ENCODE measurements around the gene TMEM18. TPM values are rescaled to one million over a fixed set of nuclear protein-coding genes. Genes with fewer than 3 reads are reported as not detected.

Gene TMEM18
- total RNA-seq, 2 donors from 2014 or later = 16.4 to 19.6 TPM

- H3K27ac ChIP-seq = no peak overlapping the region
- H3K4me1 ChIP-seq = no peaks in the 10 kb centered on the region
- no peak for DNase-seq
- intact Hi-C loops (cut with DNase I) = no loop called here
- no peak overlapping the region for H3K9ac ChIP-seq (ENCODE audit: low read depth in 2 of 2, low read length in 2 of 2)
- no peaks in the 10 kb centered on the region for H3K9me3 ChIP-seq
- H3K36me3 ChIP-seq = no peaks in the 10 kb centered on the region
- TF ChIP-seq CTCF (IDR thresholded peaks at IDR 0.05) = no peak
- H3K27me3 ChIP-seq = no peaks in the 10 kb centered on the region
- H3K4me3 ChIP-seq = no peak overlapping the region
Measured at GRCh38 chr2:692767-693166, 15.6 kb upstream of the TMEM18 start.

GRCh38 chr2:691821-692761, 14.9 kb upstream of the TMEM18 start:
- intact Hi-C loops (cut with DNase I) = no loop called here
- Histone ChIP-seq H3K9me3 (no peaks in the 10 kb centered on the region), H3K4me3 (no peak overlapping the region), H3K4me1 (no peaks in the 10 kb centered on the region), H3K27ac (no peak overlapping the region), H3K9ac (ENCODE audit: low read depth in 2 of 2, low read length in 2 of 2) (no peak overlapping the region), H3K36me3 (no peaks in the 10 kb centered on the region), H3K27me3 (no peaks in the 10 kb centered on the region)
- no peak for TF ChIP-seq CTCF (IDR thresholded peaks at IDR 0.05)
- DNase-seq = no peak

DNA sequence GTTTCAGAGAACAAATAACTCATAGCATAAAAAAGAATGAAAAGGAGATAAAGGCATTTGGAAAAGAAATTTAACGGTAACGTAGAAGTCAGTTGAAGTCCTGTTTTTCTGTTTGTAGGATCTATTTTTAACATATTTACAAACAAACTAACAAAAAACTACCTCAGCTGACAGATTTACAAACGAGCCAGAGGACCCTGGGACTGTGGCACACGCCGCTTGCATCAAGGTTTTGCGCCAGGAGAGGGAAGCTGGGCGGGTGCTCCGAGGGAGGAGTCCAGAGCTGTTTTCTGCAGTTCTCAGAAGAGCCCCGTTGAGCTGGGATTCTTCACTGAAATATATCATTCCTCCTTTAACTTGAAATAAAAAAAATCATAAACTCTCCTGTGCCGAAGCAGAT, 13.6 kb upstream of the TMEM18 start:
- no peak for DNase-seq
- no peak overlapping the region for H3K9ac ChIP-seq (ENCODE audit: low read depth in 2 of 2, low read length in 2 of 2)
- TF ChIP-seq CTCF (IDR thresholded peaks at IDR 0.05) = no peak
- no peaks in the 10 kb centered on the region for H3K4me1 ChIP-seq
- intact Hi-C loops (cut with DNase I) = no loop called here
- H3K27me3 ChIP-seq = no peaks in the 10 kb centered on the region
- H3K36me3 ChIP-seq = no peaks in the 10 kb centered on the region
- H3K9me3 ChIP-seq = no peaks in the 10 kb centered on the region
- H3K4me3 ChIP-seq = no peak overlapping the region
- H3K27ac ChIP-seq = no peak overlapping the region

DNA sequence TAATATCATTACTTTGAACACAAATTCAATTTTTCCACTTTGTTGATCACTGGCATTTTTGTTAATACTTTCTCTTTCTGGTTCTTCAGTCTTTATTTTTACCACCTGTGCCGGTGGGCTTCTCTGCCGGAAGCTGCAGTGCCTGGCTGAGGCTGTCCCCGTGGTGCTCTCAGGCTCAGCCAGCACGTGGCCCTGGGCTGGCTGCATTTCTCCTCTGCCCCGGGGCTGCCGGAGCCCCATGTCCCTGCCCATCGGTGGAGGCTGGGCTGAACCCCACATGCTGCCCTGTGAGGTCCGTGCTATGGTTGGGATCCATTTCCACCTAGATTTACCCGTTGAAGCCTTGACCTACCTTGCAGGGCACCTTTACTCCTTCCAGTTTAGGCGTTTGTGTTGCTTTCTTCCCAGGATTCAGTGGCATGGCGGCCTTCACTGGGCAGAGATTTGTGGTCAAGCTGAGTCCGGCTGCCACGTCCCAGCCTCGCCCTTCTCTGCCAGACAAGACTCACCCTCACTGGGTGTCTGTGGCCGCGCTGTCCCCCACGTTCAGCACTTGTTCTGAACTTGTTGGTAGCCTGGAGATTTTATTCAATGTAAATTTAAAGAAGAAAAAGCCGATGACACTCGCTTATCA, 12.8 kb upstream of the TMEM18 start:
- Histone ChIP-seq H3K27ac (no peak overlapping the region), H3K4me1 (no peaks in the 10 kb centered on the region), H3K36me3 (no peaks in the 10 kb centered on the region), H3K9ac (ENCODE audit: low read depth in 2 of 2, low read length in 2 of 2) (no peak overlapping the region), H3K27me3 (no peaks in the 10 kb centered on the region), H3K4me3 (no peak overlapping the region), H3K9me3 (no peaks in the 10 kb centered on the region)
- no peak for DNase-seq
- TF ChIP-seq CTCF (IDR thresholded peaks at IDR 0.05) = no peak
- intact Hi-C loops (cut with DNase I) = no loop called here

- intact Hi-C loops (cut with DNase I) = no loop called here
- DNase-seq = no peak
- Histone ChIP-seq H3K9ac (ENCODE audit: low read depth in 2 of 2, low read length in 2 of 2) (no peak overlapping the region), H3K4me3 (no peak overlapping the region), H3K27ac (no peak overlapping the region), H3K36me3 (no peaks in the 10 kb centered on the region), H3K9me3 (no peaks in the 10 kb centered on the region), H3K27me3 (no peaks in the 10 kb centered on the region), H3K4me1 (no peaks in the 10 kb centered on the region)
- TF ChIP-seq CTCF (IDR thresholded peaks at IDR 0.05) = no peak
Measured at GRCh38 chr2:689237-689636, 12.0 kb upstream of the TMEM18 start.

Data from colonic mucosa (tissue), 4 donors.